GM18868 (cell line): ENCODE measurements around the gene THAP4.
"Not testable (repeated sequence)": the region's sequence is repeated elsewhere in the genome, so short reads cannot be mapped to it uniquely, and the experiment has no call there.

Experiments
- ATAC-seq: cut with Tn5 transposase; IDR thresholded peaks from one replicate; pipeline ENCODE4 v1.9.1; 2021; ENCODE audit warnings: mild to moderate bottlenecking, moderate library complexity; ENCODE audit not compliant: unreplicated experiment

THAP4 gene

DNA sequence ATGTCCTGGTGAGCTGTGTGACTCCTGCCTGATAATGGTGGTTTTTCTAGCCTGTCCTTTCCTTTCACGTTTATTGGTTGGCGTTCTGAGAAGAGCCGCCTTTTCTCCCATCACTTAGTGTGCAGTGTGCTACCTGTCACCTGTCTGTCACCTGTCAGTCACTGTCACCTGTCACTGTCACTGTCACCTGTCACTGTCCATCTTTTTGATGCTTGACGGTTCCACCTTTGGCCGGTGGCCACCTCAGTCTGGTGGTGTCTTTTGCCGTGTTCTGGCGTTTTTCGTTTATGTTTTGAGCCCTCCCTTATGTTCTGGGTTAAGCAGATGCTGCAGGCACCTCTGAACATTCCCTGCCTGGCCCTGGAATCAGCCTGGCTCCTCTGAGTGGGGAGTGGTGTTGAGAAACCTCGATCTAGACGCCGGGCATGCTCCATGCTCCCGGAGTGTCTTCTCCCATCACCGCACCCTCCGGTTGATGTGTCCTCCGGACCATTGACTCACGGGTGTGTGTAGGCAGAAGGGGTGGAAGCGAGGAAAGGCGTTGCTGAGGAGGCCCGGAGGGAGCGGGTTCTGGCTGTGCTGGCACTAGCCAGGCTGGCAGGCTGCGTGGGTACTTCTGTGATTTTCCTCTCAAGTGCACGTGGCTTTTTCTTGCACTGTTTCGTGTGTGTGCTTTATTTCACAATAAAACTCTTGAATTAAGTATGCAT is 28.9 kb upstream of the THAP4 start:
- ATAC-seq: no peak

DNA sequence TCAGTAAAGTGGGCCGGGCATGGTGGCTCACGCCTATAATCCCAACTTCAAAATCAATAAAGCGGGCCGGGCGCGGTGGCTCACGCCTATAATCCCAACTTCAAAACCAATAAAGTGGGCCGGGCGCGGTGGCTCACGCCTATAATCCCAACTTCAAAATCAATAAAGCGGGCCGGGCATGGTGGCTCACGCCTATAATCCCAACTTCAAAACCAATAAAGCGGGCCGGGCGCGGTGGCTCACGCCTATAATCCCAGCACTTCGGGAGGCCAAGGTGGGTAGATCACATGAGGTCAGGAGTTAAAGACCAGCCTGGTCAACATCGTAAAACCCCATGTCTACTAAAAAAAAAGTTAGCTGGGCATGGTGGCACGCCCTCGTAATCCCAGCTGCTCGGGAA is 25.8 kb upstream of the THAP4 start:
- ATAC-seq: not testable (repeated sequence)

DNA sequence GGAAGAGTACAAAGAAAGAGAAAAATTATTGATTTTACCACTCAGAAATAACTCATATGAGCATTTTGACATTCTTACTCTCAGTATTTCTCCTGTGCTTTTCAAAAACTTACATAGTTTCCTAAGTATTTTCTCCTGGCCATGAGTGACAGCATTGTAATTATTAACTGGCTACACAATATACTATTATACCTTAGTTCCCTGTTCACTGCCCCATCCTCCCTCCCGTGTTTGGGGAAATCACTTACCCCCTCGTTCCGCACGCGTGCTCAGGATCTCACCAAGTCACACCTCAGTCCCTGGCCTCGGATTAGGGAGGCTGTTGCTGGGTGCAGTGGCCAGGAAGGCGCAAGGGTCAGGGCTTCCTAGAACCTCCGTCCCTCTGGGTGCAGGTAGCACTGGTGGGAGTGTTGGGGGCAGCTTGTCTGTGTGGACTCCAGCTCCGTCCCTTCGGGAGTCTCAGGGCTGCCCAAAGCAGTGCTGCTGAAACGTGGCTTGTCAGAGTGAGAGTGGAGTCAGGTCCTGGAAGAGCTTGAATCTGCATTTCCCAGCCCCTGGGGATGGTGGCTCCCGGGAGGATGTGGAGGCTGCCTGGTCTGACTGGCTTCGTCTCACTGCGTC is 23.7 kb upstream of the THAP4 start:
- ATAC-seq: no peak

DNA sequence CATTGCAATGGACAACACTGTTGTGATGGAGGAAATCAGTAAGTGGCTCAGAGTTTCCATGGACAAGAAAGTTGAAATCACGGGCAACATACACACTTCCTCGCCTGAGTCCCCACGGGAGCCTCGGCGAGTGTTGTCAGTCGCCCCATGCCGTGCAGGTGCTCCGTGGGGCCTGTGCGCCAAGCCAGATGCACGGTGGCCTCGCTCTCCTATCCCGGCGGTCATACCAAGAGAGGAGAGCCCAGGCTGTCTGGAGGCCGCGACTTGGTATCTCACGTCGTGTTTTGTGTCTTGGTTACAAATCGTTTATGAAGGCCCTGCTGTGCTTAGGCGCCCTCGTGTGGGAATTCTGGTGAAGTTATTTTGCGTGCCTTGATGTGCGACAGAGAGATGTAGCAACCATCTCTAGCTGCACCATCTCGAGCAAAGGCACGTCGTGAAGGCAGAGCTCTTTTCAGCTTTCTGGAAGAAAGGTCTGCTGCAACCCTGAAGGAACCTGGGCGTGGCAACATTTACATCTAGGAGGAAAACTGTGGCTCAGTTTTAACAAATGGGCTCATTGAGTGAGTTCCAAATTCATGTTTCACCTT is 22.3 kb upstream of the THAP4 start:
- ATAC-seq: no peak

DNA sequence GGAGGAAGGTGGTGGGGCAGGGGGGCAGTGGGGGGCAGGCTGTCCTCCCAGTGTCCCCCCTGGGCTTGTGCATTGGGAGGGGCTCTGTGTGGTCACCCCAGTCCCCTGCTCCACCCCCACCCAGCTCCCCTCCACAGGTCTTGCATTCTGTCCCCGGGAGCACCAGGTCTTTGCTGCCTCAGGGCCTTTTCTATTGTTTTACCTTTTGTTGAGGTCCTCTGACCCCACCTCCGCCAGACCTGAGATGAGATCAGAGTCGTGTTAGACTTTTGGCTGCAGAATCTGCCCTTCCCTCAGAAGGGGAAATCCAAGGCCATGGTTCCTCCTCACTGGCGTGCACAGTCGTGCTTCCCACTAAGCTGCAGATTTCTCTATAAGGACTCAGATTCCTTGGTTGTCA is 21.3 kb upstream of the THAP4 start:
- ATAC-seq: no peak

DNA sequence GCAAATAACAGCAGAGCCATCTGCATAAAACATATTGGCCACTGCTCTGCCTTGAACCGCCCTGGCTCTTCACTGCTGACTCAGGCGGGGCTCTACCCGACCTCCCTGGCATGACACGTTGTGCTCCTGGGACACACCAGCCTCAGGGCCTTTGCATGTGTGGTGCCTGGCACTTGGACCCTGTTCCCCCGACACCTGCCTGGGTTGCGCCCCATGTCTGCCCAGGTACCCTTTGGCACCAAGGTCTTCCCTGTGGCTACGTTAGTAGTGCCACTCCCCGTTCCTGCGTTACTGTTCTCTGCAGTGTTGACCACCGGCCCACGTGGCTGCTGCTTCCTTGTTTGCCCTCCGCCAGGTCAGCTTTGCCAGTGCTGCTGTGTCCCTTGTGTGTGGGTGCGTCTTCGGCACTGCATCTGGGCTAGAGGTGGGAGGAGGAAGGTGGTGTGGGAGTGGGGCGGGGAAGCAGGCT is 20.9 kb upstream of the THAP4 start:
- no peak for ATAC-seq

DNA sequence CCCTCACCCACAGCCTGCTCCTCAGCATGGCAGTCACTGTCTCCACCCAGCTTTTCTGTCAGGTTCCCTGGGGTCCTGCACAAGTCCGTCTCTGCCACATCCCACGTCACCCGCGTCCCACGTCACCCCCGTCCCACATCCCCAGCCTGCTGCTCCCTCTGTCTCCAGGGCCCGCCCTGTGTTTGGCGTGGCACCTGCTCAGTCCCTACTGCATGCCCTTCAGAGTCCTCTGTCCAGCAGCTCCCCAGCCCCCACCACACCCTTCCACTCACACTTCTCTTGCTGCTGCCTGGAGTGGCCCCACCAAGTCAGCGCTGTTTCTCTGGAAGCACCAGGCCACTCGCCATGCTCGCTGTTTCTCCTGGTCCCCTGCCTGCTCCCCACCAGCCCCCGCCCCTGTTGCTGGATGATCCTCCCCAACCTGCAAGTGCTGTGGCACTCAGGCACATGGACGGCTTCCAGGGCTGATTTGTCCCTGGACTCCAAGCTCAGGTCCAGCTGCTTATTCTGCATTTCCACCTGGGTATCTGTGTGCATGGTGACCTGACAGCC is 19.3 kb upstream of the THAP4 start:
- ATAC-seq: no peak

DNA sequence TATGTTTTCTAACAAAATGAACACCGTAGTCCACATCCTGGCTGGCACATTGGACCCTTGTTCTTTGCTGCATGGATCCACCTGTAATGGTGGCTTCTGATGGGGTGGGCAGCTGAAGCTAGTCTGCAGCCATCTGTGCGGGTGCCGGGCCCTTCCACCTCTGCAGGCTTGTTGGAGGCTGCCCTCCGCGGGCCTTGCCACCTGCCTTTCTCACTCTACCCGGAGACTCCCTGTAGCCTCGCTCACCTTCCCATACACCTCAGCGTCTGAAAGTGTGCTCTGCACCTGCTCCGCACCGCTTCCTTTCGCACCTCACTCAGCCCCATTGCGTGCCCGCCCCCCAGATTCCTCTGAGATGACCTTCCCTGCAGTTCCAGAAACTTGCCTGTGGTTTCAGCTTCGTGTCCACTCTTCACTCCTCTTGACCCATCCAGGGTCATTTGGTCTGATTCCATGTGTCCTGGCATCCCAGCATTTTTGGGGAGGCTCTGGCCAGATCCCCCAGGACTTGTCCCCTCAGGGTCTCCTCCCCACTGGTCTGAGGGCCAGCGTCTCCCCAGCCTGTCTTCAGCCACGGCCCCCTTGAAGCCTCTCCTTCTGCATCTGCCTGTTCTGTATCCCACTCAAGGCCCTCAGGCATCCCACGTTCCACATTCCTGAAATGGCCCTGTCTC is 18.7 kb upstream of the THAP4 start:
- no peak for ATAC-seq

DNA sequence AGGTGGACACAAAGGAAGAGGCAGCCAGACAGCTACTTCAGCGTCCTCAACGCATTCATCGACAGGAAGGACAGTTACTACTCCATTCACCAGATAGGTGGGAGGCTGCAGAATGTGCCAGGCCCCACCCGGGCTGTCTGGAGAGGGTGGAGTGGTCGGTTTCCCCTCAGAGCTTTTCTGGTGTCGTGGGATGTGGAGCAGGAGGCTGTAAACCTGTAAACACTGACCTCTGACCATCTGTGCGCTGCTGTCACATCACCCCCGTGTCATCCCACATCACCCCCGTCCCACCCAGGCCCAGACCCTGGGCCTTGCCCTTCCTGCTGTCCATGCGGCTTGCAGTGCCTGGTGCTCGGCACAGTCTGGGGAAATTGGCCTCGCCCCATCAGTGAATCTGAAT is 17.6 kb upstream of the THAP4 start:
- no peak for ATAC-seq

DNA sequence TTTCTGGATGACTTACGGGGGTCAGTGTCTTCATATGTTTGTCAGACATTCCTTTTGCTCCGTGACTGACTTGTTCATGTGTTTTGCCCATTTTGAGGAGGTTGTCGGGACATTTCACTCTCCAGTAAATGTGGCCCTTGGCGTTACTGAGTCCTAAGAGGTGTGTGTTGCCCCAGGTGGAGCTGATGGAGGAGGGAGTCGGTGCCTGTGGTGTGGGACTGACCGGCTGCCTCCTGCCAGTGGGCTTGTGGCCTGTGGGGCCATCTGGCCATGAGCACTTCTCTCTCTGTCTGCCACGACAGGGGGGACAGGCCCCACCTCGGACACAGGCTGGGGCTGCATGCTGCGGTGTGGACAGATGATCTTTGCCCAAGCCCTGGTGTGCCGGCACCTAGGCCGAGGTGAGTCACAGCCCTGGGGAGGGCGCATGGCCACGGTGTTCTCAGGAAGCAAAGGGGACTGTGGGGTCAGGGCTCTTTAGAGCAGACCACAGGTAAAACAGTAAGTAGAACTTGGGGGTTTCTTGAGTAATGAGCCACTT is 16.3 kb upstream of the THAP4 start:
- no peak for ATAC-seq

DNA sequence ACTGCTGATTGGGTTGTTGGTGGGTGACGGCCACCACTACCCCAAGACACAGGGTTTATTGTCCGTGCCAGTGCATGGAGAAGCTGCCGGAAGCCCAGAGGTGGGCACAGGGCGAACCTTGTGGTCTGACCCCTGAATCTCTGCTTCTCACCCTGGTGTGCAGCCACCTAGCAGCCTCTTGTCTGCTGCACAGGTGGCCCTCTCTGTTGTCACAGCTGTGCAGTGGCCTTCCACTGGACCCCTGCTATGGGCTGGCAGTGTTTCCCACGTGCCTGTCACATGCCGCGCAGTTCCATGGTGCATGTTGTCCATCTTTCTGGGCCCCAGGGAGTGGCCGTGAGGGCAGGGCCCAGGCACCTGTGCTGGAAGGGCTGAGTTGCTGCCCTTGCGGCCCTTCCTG is 15.8 kb upstream of the THAP4 start:
- ATAC-seq: no peak

DNA sequence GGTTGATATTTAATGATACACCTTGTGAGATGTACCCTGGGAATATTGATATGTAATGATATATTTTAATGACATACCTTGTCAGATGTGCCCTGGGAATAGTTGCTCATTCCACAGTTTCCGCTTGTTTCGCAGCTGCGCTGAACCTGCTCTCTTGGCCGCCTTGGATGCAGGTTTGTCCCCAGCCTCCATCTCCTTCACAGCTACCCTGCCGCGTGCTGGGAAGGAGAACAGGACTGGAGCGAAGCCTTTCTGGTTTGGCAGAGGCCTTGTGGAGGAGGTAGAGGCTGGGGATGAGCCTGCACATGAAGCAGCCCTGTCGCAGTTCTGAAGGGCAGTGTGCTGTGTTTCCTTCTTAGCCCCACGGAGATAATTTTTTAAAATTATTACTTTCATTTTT is 15.2 kb upstream of the THAP4 start:
- no peak for ATAC-seq

DNA sequence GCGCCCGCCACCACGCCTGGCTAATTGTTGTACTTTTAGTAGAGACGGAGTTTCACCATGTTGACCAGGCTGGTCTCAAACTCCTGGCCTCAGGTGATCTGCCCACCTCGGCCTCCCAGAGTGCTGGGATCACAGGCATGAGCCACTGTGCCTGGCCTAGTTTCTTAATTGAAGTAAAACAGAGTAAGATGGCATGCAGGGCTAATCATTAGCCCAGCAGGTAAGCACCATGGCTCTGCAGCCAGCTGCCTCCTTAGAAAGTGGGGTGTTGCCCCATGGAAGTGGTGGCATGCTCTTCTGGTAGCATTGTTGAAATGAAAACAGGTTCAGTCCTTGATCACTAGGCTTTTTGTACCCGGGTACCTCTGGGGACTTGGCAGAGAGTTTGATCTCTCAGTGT is 13.0 kb upstream of the THAP4 start:
- no peak for ATAC-seq

DNA sequence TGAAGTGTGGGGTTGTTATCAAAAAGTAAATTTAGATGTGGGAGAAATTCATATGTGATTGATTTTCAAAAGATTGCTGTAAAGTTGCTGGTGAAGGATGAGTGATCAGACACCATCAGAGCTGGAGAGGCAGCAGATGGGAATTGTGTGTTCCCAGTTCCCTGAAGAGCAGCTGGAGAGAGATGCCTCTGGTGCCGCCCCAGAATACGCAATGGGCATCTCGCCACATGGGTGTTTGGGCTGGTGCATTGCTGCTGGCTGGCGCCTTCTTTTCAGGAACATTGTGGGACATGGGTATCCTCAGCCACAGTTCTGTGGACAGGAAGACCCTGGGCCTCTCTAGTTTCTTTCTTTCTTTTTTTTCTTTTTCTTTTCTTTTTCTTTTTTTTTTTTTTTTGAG is 12.4 kb upstream of the THAP4 start:
- no peak for ATAC-seq

DNA sequence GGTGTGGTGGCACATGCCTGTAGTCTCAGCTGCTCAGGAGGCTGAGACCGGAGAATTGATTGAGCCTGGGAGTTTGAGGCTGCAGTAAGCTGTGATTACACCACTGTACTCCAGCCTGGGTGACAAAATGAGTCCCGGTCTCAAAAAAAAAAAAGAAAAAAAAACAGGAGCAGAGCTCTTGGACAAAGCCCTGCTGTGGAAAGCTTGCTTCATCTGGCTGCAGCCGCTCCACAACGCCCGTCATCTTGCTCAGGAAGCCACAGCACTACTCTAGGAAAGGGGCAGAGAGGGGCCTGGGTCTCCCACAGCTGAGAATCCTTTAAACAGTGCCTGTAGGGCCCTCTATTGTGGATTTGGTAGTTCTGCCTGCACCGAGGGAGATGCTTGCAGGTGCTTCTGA is 11.5 kb upstream of the THAP4 start:
- ATAC-seq: no peak

DNA sequence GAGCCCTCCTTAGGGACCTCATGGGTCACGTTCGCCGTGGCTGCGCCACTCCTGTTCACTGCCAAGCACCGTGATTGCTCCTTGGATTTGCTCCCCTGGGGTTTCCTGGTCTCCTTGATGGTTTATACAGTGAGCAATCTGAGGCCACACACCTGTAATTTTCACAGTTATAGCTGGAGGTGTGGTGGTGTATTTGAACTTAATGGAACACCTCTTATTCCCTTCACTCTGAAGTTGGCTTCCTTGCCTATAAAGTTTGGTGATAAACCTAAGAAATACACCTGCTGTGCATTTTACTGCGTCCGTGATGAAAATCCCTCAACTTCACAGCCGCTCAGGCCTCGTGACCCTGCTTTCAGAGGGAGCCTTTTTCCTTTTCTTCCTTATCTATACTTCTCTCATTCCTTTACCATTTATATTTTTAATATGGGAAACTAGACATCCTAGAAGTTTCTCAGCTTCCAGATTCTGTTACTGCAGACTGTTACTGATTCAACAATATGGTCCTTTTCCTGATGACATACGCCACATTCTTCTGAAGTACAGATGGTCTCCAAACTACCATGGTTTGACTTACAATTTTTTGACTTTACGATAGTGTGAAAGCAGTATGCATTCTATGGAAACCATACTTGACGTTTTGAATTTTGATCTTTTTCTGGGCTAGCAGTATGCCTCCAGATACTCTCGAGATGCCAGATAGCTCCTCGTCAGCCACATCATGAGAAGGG is 9.1 kb upstream of the THAP4 start:
- ATAC-seq: no peak

DNA sequence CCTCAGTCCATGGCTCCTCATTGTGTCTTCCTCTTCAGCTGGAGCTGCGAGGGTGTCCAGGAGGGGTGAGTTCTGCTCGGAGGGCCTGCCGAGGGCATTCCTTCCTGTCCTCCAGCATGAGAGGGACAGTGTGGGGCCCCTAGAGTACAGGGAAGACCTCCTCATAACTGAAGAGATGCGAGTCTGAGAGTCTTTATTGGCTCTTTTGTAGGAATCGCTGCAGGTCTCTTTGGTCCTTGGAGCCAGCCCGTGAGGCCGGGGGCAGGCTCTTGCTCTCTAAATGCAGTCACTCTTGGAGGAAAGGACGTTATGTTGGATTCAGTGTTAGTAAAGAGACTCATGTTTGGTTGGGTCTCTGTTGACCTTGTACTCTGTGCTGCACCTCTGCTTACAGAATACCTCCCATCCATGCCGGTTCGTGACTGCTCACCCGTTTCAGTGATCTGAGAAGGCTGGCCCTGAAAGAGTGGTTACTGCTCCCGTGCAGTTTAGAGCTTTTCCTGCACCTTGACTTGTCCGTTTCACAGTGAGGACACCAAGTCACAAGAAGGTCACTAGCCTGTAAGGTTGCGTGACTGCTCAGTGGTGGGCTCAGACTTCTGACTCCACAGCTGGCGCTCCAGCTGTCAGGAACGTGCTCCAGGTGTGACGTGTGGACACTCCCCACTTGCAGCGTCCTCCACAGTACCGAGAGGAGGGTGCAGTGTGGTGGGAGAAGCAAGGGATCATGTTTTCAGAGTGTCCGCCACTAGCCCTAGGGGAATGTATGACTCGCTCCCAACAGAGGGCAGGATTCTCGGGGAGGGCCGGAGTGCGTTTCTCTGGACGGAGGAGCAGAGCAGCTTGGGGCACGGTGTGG is 8.3 kb upstream of the THAP4 start:
- no peak for ATAC-seq

DNA sequence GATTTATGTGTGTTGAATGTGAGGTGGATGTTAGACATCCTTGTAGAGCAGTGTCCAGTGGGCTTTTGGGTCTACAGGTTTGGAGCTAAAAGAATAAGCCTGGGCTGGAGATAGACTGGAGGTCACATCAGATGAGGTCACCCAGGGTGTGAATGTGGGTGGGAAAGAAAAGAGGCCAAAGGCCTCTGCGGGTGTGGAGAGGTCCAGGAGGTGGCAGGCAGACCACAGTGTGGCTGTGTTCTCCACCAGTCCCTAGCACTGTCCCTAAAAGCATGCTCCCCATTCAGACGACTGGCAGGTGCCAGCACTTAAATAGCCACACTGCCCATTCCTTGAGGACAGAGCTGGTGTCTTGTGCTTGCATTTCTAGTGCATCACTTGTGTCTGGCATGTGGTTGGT is 4.7 kb upstream of the THAP4 start:
- ATAC-seq: no peak

DNA sequence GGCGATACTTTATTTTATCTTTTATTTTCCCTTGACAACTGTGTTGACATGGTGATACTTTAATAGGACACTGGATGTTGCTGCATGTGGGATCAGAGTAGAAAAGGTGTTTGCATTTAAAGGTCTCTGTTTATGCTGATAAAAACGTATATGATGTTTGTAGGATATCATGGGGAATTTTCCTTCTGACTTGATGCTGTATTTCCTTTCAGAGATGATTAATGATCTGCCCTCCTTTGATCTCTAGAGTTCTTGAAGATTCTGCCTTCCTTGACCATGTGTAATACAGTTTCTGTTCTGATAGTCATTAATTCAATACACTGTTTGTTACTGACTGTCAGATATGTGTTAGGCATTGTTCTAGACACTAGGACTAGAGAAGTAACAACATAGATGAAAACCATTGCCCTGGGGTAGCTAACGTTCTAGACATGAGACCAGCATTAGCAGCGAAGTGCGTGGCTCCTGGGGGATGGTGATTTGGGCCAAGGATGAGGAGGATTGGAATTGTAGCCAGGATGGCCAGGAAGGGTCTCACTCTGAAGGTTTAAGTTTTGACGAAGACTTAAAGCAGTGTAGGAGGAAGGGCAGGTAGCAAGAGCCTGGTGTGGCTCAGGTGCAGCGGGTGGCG is 3.3 kb upstream of the THAP4 start:
- ATAC-seq: no peak
